HG03378 (cell line): ENCODE data around the gene SPP1.

ENCODE experiments used
- ATAC-seq: cut with Tn5 transposase; IDR thresholded peaks from one replicate; pipeline ENCODE4 v1.9.1; 2021; ENCODE audit warnings: mild to moderate bottlenecking, moderate library complexity; ENCODE audit not compliant: unreplicated experiment

The SPP1 gene

GRCh38 chr4:87950936-87951511, 24.5 kb upstream of the SPP1 start:
- no peak for ATAC-seq

GRCh38 chr4:87953826-87954225, 21.7 kb upstream of the SPP1 start:
- no peak for ATAC-seq

- no peak for ATAC-seq
Observed at GRCh38 chr4:87956501-87956900, 19.0 kb upstream of the SPP1 start.

- ATAC-seq, result no peak
Observed at GRCh38 chr4:87957061-87957460, 18.5 kb upstream of the SPP1 start.

- ATAC-seq, result no peak
Observed at GRCh38 chr4:87961993-87962392, 13.5 kb upstream of the SPP1 start.

- no peak for ATAC-seq
Observed at GRCh38 chr4:87962398-87963146, 12.9 kb upstream of the SPP1 start.

GRCh38 chr4:87965501-87965975, 10.0 kb upstream of the SPP1 start:
- no peak for ATAC-seq

GRCh38 chr4:87966095-87966496, 9.4 kb upstream of the SPP1 start:
- ATAC-seq, result no peak

GRCh38 chr4:87967193-87967592, 8.3 kb upstream of the SPP1 start:
- ATAC-seq, result no peak

- ATAC-seq, result no peak
Observed at GRCh38 chr4:87970121-87970520, 5.4 kb upstream of the SPP1 start.

- no peak for ATAC-seq
Observed at GRCh38 chr4:87971866-87972265, 3.6 kb upstream of the SPP1 start.

GRCh38 chr4:87973283-87974169, 2.0 kb upstream of the SPP1 start:
- peak; percentile 79 for ATAC-seq

GRCh38 chr4:87974856-87975462, 555 bp upstream of the SPP1 start:
- peak; percentile 30 for ATAC-seq

GRCh38 chr4:87977521-87978278, 2.2 kb downstream of the SPP1 start:
- no peak for ATAC-seq

GRCh38 chr4:87978681-87979080, 3.2 kb downstream of the SPP1 start:
- no peak for ATAC-seq

- ATAC-seq, result no peak
Observed at GRCh38 chr4:87979810-87980209, 4.3 kb downstream of the SPP1 start.

GRCh38 chr4:87981486-87981885, 6.0 kb downstream of the SPP1 start:
- ATAC-seq, result no peak

GRCh38 chr4:87982036-87982435, 6.5 kb downstream of the SPP1 start:
- ATAC-seq, result no peak

GRCh38 chr4:87982446-87983010, 7.0 kb downstream of the SPP1 start:
- ATAC-seq, result no peak

GRCh38 chr4:87983996-87984395, 8.5 kb downstream of the SPP1 start:
- no peak for ATAC-seq
